ENCODE data around the gene GART.

DNA sequence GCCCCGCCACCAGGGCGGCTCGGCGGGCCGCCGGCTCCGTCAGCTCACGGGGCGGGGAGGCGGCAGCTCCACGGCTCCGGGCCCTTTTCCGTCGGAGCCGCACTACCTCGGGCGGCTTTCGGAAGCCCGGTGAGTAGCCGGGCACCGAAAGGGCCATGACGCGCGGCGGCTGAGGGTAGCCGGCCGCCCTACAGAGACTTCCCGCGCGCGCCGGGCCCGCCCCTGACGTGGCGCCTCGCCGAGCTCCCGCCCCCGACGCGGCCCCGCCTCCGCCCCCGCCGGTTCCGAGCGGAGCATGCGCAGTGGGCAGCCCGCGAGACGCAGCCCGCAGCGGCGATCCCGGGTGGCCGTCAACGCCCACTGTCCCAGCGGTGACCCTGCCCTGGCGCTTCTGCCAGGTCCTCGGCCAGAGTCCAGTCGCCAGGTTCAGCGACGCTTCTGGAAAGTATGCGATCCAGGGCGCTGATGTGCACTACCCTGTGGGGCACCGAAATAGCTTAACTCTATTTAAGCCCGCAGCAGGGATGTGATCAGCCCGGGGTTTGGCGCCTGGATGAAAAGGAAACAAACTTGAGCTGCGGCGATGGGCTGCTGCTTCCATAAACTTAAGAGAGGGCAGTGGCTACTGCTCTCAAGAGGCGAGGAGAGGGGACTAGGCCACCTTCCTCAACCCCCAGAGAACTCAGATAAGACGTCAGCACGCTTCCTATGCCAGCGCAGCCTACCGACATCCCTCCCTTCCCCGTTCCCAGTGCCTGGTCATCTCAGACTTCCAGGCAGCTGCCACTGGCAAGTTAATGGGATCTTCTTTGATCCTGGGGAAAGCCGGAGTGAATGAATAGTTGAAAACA is 46.8 kb upstream of the GART start, which contains the start of gene DONSON:
- TF ChIP-seq, protein P1, sequence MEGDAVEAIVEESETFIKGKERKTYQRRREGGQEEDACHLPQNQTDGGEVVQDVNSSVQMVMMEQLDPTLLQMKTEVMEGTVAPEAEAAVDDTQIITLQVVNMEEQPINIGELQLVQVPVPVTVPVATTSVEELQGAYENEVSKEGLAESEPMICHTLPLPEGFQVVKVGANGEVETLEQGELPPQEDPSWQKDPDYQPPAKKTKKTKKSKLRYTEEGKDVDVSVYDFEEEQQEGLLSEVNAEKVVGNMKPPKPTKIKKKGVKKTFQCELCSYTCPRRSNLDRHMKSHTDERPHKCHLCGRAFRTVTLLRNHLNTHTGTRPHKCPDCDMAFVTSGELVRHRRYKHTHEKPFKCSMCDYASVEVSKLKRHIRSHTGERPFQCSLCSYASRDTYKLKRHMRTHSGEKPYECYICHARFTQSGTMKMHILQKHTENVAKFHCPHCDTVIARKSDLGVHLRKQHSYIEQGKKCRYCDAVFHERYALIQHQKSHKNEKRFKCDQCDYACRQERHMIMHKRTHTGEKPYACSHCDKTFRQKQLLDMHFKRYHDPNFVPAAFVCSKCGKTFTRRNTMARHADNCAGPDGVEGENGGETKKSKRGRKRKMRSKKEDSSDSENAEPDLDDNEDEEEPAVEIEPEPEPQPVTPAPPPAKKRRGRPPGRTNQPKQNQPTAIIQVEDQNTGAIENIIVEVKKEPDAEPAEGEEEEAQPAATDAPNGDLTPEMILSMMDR (IDR thresholded peaks at IDR 0.05) = peak in 2 of 3 experiments; percentile 16 to 19
- no peak for TF ChIP-seq POLR2A (IDR thresholded peaks at IDR 0.05; ENCODE audit: low read depth)
- no peak for TF ChIP-seq EP300 (IDR thresholded peaks at IDR 0.05)
